Body of pancreas (tissue), 4 donors: ENCODE data around the gene RASGEF1C. TPM values are rescaled to one million over a fixed set of nuclear protein-coding genes. Genes with fewer than 3 reads are reported as not detected.

Experiments used
- ATAC-seq: fragments of 150-250 bp; one replicate; pipeline ENCODE4 v1.9.1; 2016
- DNase-seq, 4 donors: peaks; one replicate each; pipeline ENCODE4 v3.0.0-alpha.2; 2019
- H3K27ac ChIP-seq, 4 donors: fragments of 200-600 bp; sonication (generic); 1 replicate in 3 of 4; 2 replicates in 1 of 4; pipeline versions ENCODE4 v1.5.1 to v1.6.1; 2016 to 2019; ENCODE audit warnings: mild to moderate bottlenecking in 1 of 4, mixed read lengths in 1 of 4, moderate library complexity in 1 of 4
- H3K27me3 ChIP-seq, 2 donors: fragments of 200-600 bp; sonication (generic); one replicate each; pipeline ENCODE4 v1.6.0; 2016; ENCODE audit warnings: mild to moderate bottlenecking in 1 of 2
- H3K36me3 ChIP-seq, 2 donors: fragments of 200-600 bp; sonication (generic); replicated peaks in 1 of 2; 2 replicates each; pipeline ENCODE4 v1.5.1; 2016; ENCODE audit warnings: low read depth in 2 of 2; ENCODE audit not compliant: insufficient read depth in 1 of 2
- H3K4me1 ChIP-seq: fragments of 200-600 bp; sonication (generic); one replicate; pipeline ENCODE4 v1.6.0; 2016
- H3K4me3 ChIP-seq, 2 donors: fragments of 200-600 bp; sonication (generic); 1 replicate in 1 of 2; 2 replicates in 1 of 2; pipeline ENCODE4 v1.5.1; 2016 to 2019
- H3K9me3 ChIP-seq, 3 donors: fragments of 200-600 bp; sonication (generic); 1 replicate in 2 of 3; 2 replicates in 1 of 3; pipeline ENCODE4 v1.5.1; 2016
- CTCF ChIP-seq, 7 experiments: fragments of 450-650 bp in 4 of 7; fragments of 200-600 bp in 3 of 7; sonication (generic) in 3 of 7; IDR thresholded peaks; one replicate each; pipeline ENCODE4 v1.5.1; 2016 to 2019; ENCODE audit warnings: antibody characterized with exemption in 7 of 7
- POLR2A ChIP-seq, 3 donors: fragments of 450-650 bp; IDR thresholded peaks; one replicate each; pipeline ENCODE4 v1.6.1; 2016; ENCODE audit warnings: antibody characterized with exemption in 3 of 3, mild to moderate bottlenecking in 2 of 3
- WGBS, 2 donors: methylation state at CpG; one replicate each; pipeline ENCODE4 v1.1.5; 2017; 5-methylcytosine and 5-hydroxymethylcytosine counted together
- intact Hi-C: fragments of 100-400 bp; cut with DNase I; formaldehyde crosslinking; loops from one replicate; pipeline ENCODE4 v1.15.1; 2023
- total RNA-seq, 2 donors: library from RNA; depleted of rRNA; stranded (reverse); fragments of >200 nt; gene quantifications; one replicate each; pipeline ENCODE4 v1.1.0, GENCODE V29; 2016

RASGEF1C gene
- total RNA-seq, 2 donors from 2014 or later: not detected

GRCh38 chr5:180208435-180209081, 453 bp downstream of the RASGEF1C start:
- DNase-seq: peak in 2 of 4 donors; percentile 27 to 35

GRCh38 chr5:180208038-180208434, 975 bp downstream of the RASGEF1C start:
- Histone ChIP-seq H3K36me3 (no peaks in the 10 kb centered on the region), H3K4me1 (peaks cover 14% of the 10 kb centered on the region), H3K9me3 (no peaks in the 10 kb centered on the region), H3K27ac (no peak overlapping the region), H3K27me3 (peaks cover 0 to 6% of the 10 kb centered on the region in 2 donors), H3K4me3 (no peak overlapping the region)
- intact Hi-C loops: no loop called here
- no peak for DNase-seq
- WGBS, 2 donors: 29 to 42% methylated on average over 10 to 14 of the region's 14 CpGs
- no peak for ATAC-seq
- TF ChIP-seq POLR2A (IDR thresholded peaks at IDR 0.05): no peak
- TF ChIP-seq CTCF (IDR thresholded peaks at IDR 0.05): no peak

More at GRCh38 chr5:180208435-180209081, 453 bp downstream of the RASGEF1C start:
- Histone ChIP-seq H3K27me3 (peaks cover 0 to 6% of the 10 kb centered on the region in 2 donors), H3K27ac (no peak overlapping the region), H3K9me3 (no peaks in the 10 kb centered on the region), H3K36me3 (no peaks in the 10 kb centered on the region), H3K4me1 (peaks cover 14% of the 10 kb centered on the region), H3K4me3 (no peak overlapping the region)
- intact Hi-C loops: no loop called here
- WGBS, 2 donors: 7 to 20% methylated on average over 9 to 16 of the region's 65 CpGs
- peak in 3 of 7 experiments; percentile 22 to 40 (median 31) for TF ChIP-seq CTCF (IDR thresholded peaks at IDR 0.05)
- TF ChIP-seq POLR2A (IDR thresholded peaks at IDR 0.05): no peak
- peak; percentile 47 for ATAC-seq

DNA sequence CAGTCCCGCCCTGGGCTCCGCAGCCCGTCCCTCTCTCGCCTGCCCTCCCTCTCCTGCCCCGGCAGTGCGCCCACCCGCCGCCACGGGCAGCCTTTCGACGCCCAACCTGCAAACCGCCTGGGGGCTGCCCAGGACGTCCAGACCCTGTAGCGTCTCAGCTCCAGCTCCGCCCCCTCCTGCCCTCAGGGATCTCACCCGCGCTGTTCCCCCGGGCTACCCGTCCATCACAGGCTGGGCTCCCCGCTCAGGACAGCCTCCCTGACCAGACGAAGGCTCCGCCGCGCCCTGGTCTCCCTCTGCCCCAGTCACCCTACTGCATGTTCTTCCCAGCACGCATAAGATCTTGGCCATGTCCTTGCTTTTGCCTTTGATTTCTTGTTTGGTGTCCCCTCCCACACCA, 1.4 kb downstream of the RASGEF1C start:
- Histone ChIP-seq H3K4me1 (peaks cover 14% of the 10 kb centered on the region), H3K36me3 (no peaks in the 10 kb centered on the region), H3K27ac (no peak overlapping the region), H3K27me3 (peaks cover 0 to 6% of the 10 kb centered on the region in 2 donors), H3K4me3 (no peak overlapping the region), H3K9me3 (no peaks in the 10 kb centered on the region)
- TF ChIP-seq POLR2A (IDR thresholded peaks at IDR 0.05): no peak
- TF ChIP-seq CTCF (IDR thresholded peaks at IDR 0.05): no peak
- DNase-seq (no peak), ATAC-seq (no peak)
- WGBS, 2 donors: 53 to 60% methylated on average over 24 to 25 of the region's 25 CpGs
- intact Hi-C loops: no loop called here

DNA sequence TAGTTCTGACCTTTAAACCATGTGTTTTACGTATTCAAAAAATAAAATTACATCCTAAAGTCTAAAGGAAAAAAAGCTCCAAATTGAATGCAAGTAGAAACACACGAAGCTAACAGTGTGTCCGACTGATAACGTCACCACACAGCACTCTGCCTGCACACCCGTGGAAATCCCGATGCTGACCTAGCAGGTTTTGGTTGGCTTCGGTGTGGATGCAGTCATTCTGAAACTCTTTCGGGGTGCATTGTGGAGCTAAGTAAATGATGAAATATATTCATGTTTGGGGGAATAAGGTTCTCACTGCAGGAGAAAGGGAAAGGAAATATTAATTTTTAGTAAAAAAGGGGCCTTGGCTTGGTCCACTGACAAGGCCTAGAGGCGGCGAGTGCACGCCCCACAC, 2.0 kb downstream of the RASGEF1C start:
- H3K4me3 ChIP-seq: no peak overlapping the region
- 84 to 86% methylated on average over 11 of the region's 11 CpGs for WGBS, 2 donors
- TF ChIP-seq CTCF (IDR thresholded peaks at IDR 0.05) (no peak), POLR2A (IDR thresholded peaks at IDR 0.05) (no peak)
- DNase-seq (no peak), ATAC-seq (no peak)
- no peaks in the 10 kb centered on the region for H3K36me3 ChIP-seq
- intact Hi-C loops: no loop called here
- H3K27ac ChIP-seq: no peak overlapping the region
- H3K4me1 ChIP-seq: peaks cover 14% of the 10 kb centered on the region
- H3K9me3 ChIP-seq: no peaks in the 10 kb centered on the region
- H3K27me3 ChIP-seq: peaks cover 0 to 6% of the 10 kb centered on the region in 2 donors

DNA sequence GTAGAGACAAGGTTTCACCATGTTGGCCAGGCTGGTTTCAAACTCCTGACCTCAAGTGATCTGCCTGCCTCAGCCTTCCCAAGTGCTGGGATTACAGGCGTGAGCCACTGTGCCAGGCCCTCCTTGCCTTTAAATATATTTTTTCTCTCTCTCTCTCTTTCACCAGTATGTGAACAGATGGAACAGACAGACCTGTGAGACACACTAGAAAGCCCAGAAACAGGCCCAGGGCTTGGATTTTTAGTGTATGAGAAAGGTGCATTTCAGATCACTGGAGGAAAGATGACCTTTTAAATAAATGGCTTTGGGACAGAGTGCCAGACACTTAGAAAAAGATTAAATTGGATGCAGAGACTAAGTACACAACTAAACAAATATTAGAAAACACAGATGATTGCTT, 3.1 kb downstream of the RASGEF1C start:
- H3K9me3 ChIP-seq: no peaks in the 10 kb centered on the region
- H3K27me3 ChIP-seq: peaks cover 0 to 6% of the 10 kb centered on the region in 2 donors
- no peak for TF ChIP-seq POLR2A (IDR thresholded peaks at IDR 0.05)
- no peak for TF ChIP-seq CTCF (IDR thresholded peaks at IDR 0.05)
- no peaks in the 10 kb centered on the region for H3K36me3 ChIP-seq
- ATAC-seq: no peak
- peaks cover 14% of the 10 kb centered on the region for H3K4me1 ChIP-seq
- no peak overlapping the region for H3K4me3 ChIP-seq
- no peak for DNase-seq
- intact Hi-C loops: no loop called here
- WGBS, 2 donors: 75 to 94% methylated on average over 1 of the region's 1 CpG
- no peak overlapping the region for H3K27ac ChIP-seq
